T-helper 9 cell (primary cell): Measurements from ENCODE around the gene ZKSCAN2.

Experiments used
- DNase-seq: peaks from one replicate; pipeline ENCODE4 v3.0.0-alpha.2; 2020
- total RNA-seq, 2 donors: gene quantifications; one replicate each; lab custom pipeline; 2026; lab: John Stamatoyannopoulos, UW

ZKSCAN2 gene
- total RNA-seq, result 9.7 to 11.3 reads per million in 2 donors

DNA sequence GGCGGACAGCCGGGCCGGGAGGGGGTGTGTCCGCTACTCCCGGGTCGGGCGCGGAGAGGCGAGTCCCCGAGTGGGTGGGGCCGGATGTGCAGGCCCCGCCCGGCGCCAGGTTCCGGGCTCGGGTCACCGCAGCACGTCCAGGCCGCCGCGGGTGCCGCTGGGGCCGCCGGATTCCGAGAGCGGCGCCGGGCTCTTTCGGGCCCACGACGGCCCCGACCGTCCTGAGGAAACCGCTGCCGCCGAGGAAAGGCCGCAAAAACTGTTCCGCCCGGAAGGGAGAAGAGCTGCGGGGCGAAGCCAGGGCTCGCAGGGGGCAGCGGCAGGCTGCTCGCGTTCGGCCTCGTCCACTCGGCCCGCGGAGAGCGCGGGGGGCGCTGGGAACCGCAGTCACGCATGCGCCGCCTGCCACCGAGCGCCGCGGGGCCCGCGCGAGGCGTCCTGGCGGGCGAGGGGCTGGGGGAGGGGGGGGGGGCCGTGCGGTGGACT, at the start of gene ZKSCAN2:
TSS of gene ZKSCAN2 (minus strand) at position 376 of the 486 bp plus-strand sequence. CDS start 718 bp downstream, outside the sequence.
- DNase-seq, result peak; percentile 66

GRCh38 chr16:25299792-25300590, 42.3 kb upstream of the ZKSCAN2 start:
- DNase-seq, result no peak

GRCh38 chr16:25298165-25298872, 40.7 kb upstream of the ZKSCAN2 start:
- no peak for DNase-seq

GRCh38 chr16:25297151-25297787, 39.6 kb upstream of the ZKSCAN2 start:
- DNase-seq, result no peak

GRCh38 chr16:25291580-25291979, 33.9 kb upstream of the ZKSCAN2 start:
- no peak for DNase-seq

- DNase-seq, result no peak
Observed at GRCh38 chr16:25289466-25289865, 31.8 kb upstream of the ZKSCAN2 start.

GRCh38 chr16:25279491-25279890, 21.8 kb upstream of the ZKSCAN2 start:
- DNase-seq, result no peak

DNA sequence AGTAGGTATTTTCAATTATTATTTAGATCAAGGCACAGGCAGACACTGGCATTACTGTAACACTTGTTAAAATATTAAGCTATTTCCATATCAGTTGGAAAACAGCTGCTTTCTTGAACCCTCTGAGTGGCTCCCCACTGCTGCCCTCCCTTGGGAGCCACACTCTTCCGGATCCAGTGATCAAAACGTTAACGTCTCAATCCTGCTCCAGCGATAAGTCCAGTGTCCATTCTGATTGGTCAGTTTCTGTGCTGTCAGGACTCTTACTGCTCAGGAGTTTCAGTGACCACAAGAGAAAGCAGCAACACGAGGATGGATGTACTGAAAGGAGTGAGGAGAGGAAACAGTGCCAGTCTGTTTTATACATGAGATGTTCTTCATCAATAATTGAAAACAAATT, 13.8 kb upstream of the ZKSCAN2 start:
- DNase-seq, result no peak

GRCh38 chr16:25270577-25270976, 12.9 kb upstream of the ZKSCAN2 start:
- DNase-seq, result no peak

GRCh38 chr16:25269879-25270278, 12.2 kb upstream of the ZKSCAN2 start:
- no peak for DNase-seq

DNA sequence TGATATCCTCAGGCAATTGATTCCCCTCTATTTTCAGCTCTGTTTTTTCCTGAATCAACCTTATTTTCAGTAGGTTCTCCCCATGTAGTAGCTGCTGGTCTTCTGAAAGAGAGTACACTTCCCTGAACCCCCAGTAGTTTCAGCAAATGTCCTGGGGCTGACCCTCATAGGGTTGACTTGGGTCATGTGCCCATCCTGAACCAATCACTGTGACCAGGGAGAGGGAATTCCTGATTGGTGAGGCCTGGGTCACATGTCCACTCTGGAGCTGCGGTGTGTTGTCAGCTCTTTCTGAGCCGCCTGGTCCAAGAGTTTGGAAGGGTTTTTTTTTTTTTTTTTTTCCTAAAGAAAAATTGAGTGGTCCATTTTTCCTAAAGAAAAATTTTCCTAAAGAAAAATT, 8.3 kb upstream of the ZKSCAN2 start:
- DNase-seq, result no peak

- DNase-seq, result no peak
Observed at GRCh38 chr16:25264597-25264996, 7.0 kb upstream of the ZKSCAN2 start.

- no peak for DNase-seq
Observed at GRCh38 chr16:25260416-25260815, 2.8 kb upstream of the ZKSCAN2 start.

GRCh38 chr16:25258861-25259179, 1.2 kb upstream of the ZKSCAN2 start:
- no peak for DNase-seq

DNA sequence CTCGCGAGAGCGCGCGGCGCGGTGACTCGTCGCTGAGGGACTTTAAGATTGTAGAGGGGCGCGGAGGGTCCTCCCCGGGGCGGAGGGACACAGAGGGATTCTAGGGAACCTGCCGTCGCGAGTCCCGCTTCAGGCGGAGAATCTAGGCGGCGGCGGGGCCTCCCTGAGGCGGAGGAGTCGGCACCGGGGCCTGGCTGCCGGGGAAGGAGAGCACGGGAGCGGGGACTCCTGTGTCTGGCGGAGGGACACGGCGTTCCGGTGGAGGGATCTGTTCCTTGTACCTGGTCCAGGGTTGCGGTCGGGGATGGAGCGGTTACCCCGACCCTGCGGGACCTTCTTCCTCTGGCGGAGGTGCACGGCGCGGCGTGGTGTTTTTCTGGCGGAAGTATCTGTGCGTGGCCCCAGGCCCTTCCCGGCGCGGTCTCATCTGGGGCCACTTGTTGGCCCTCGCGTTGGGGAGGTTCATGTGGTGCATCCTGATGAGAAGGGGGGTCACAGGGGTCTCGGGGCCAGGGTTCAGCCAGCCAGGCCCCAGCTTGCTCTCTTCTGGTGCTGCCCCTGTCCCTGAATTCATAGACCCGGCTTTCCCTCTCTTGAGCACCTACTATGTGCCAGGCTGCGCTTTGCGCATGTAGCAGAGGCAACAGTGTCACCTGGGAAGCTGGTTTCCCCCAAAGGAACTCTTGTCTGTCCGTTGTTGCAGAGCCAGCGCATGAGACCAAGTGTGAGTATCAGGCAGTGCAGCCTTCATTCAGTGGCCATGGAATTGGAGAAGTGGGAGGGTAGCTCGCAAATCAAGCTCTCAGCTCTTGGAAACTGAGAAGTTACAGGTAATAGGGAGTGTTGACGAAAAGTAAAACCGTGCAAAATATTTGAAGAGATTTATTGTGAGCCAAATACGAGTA, 563 bp upstream of the ZKSCAN2 start:
- peak; percentile 68 for DNase-seq

DNA sequence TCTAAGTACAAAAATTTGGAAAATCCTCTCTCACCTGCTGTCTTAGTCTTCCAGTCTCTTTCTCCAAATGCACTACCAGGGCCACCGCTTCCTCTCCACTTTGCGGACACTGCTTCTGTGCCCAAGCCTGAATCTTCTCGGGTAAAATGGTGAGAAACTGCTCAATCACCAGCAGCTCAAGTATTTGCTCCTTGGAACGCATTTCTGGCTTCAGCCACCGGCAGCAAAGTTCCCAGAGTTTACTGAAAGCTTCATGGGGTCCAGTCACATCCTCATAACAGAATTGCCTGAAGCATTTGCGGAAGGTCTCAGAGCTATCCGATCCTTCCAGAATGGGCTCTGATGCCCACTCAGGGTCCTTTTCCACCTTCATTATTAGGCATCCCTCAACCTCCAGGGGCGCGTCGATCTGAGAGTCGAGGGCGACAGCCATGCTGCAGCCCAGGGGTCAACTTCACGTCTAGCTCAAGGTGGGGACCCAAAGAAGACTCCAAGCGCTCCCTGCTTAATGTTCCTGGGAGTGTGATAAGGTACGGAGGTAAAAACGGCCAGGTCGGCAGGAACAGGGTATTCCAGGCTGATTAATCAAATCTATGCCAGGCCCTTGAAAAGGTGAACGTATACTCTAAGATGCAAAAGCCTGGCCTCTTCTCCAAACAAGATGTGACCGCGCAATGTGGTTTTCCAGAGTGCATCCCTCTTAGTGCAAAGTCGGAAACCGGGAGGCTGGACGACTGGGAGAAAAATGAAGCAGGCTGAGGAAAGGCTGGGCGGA, 763 bp downstream of the ZKSCAN2 start:
- DNase-seq, result no peak

DNA sequence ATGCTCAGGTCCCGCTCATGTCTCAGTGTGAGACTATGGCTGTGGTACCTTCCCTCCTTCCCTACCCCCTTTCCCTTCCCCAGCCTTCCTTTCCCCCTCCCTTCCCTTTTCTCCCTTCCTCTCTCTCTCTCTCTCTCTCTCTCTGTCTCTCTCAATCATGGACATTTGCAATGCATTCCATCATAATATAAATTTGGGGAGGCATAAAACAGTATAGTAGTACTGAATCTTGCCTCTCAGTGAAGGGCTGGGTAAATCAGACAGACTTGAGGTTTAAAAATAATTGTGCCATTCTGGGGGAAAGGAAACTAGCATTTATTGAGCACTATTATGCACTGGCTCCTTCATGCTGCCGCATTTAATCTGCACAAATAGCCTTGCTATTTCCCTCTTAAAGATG, 4.3 kb downstream of the ZKSCAN2 start:
- DNase-seq, result no peak

- no peak for DNase-seq
Observed at GRCh38 chr16:25250467-25250866, 7.2 kb downstream of the ZKSCAN2 start.

GRCh38 chr16:25235991-25236390, 21.7 kb downstream of the ZKSCAN2 start:
- no peak for DNase-seq

GRCh38 chr16:25228372-25228771, 29.3 kb downstream of the ZKSCAN2 start:
- DNase-seq, result no peak

GRCh38 chr16:25224731-25225319, 32.8 kb downstream of the ZKSCAN2 start:
- no peak for DNase-seq
